HG03135 (cell line): Measurements from ENCODE around the gene FLAD1.
"Not testable (repeated sequence)": the region's sequence is repeated elsewhere in the genome, so short reads cannot be mapped to it uniquely, and the experiment has no call there.

ENCODE experiments used
- ATAC-seq: cut with Tn5 transposase; IDR thresholded peaks from one replicate; pipeline ENCODE4 v1.9.1; 2021; ENCODE audit warnings: mild to moderate bottlenecking, moderate library complexity; ENCODE audit not compliant: unreplicated experiment

FLAD1 gene

GRCh38 chr1:154988058-154988954, 5.2 kb downstream of the FLAD1 start:
- no peak for ATAC-seq

- ATAC-seq, result no peak
Measured at GRCh38 chr1:154989195-154989860, 6.2 kb downstream of the FLAD1 start.

GRCh38 chr1:154990276-154990675, 7.1 kb downstream of the FLAD1 start:
- no peak for ATAC-seq

- ATAC-seq, result no peak
Measured at GRCh38 chr1:154992721-154993571, 9.8 kb downstream of the FLAD1 start.

GRCh38 chr1:154993572-154994268, 10.6 kb downstream of the FLAD1 start, which contains the start of gene LENEP:
Gene LENEP (plus strand): TSS chr1:154993586. CDS start chr1:154993608, 22 bp downstream.
- no peak for ATAC-seq

- no peak for ATAC-seq
Measured at GRCh38 chr1:154994269-154994587, 11.1 kb downstream of the FLAD1 start.

GRCh38 chr1:154994591-154994990, 11.4 kb downstream of the FLAD1 start:
- ATAC-seq, result no peak

GRCh38 chr1:154995301-154995983, 12.3 kb downstream of the FLAD1 start:
- ATAC-seq, result not testable (repeated sequence)

GRCh38 chr1:154996966-154997701, 14.0 kb downstream of the FLAD1 start:
- no peak for ATAC-seq

- no peak for ATAC-seq
Measured at GRCh38 chr1:154998201-154998780, 15.1 kb downstream of the FLAD1 start.

- no peak for ATAC-seq
Measured at GRCh38 chr1:154998818-154999570, 15.8 kb downstream of the FLAD1 start.

GRCh38 chr1:154999571-155000410, 16.6 kb downstream of the FLAD1 start:
- no peak for ATAC-seq

GRCh38 chr1:155000411-155000725, 17.2 kb downstream of the FLAD1 start:
- no peak for ATAC-seq

GRCh38 chr1:155000726-155001424, 17.7 kb downstream of the FLAD1 start:
- ATAC-seq, result peak; percentile 42

- ATAC-seq, result no peak
Measured at GRCh38 chr1:155001425-155001674, 18.2 kb downstream of the FLAD1 start.

- ATAC-seq, result peak; percentile 57
Measured at GRCh38 chr1:155001675-155002463, 18.7 kb downstream of the FLAD1 start.
